K562 (cell line): ENCODE measurements around the gene IGSF23. TPM values are rescaled to one million over a fixed set of nuclear protein-coding genes. Genes with fewer than 3 reads are reported as not detected.
A peak's percentile ranks its signal among the peaks of the same experiment; 100 is the strongest.

Experiments used
- CEBPZ ChIP-seq: fragments of 150-350 bp; IDR thresholded peaks from 2 replicates; pipeline ENCODE4 v1.6.1; 2014; ENCODE audit warnings: low read depth, mild to moderate bottlenecking, low read length, borderline replicate concordance
- CGGBP1 ChIP-seq: fragments of 250-450 bp; sonication (Bioruptor Pico); IDR thresholded peaks from 2 replicates; pipeline ENCODE4 v1.9.0; 2021; ENCODE audit warnings: mild to moderate bottlenecking
- GTF2F1 ChIP-seq: IDR thresholded peaks from 2 replicates; pipeline ENCODE4 v1.6.1; 2011; ENCODE audit warnings: low read depth, low read length, improper control_type of control experiment
- MYNN ChIP-seq, 2 experiments: sonication (generic); formaldehyde crosslinking in 1 of 2; IDR thresholded peaks; 2 replicates each; pipeline versions ENCODE4 v1.5.0 to v1.6.1; 2016 to 2020; ENCODE audit warnings: antibody characterized with exemption in 1 of 2, missing genetic modification reagents in 1 of 2
- NR2C1 ChIP-seq, 2 experiments: fragments of 450-650 bp; IDR thresholded peaks; 2 replicates each; pipeline ENCODE4 v1.6.1; 2017; ENCODE audit warnings: mild to moderate bottlenecking in 2 of 2, antibody characterized with exemption in 1 of 2, inconsistent platforms in 1 of 2, missing compliant biosample characterization in 1 of 2, missing genetic modification characterization in 1 of 2
- RAD21 ChIP-seq, 2 experiments: fragments of 250-450 bp in 1 of 2; fragments of 450-650 bp in 1 of 2; sonication (Bioruptor Pico) in 1 of 2; formaldehyde crosslinking in 1 of 2; IDR thresholded peaks in 1 of 2; conservative IDR thresholded peaks in 1 of 2; 2 replicates each; pipeline versions ENCODE4 v1.4.0 to v1.8.0; 2020 to 2022; ENCODE audit warnings: mild to moderate bottlenecking in 2 of 2, moderate library complexity in 1 of 2
- RBM17 ChIP-seq: fragments of 200-400 bp; formaldehyde crosslinking; IDR thresholded peaks from 2 replicates; pipeline ENCODE4 v1.6.1; 2017; ENCODE audit warnings: low read depth, mild to moderate bottlenecking, low read length, borderline replicate concordance
- RNF2 ChIP-seq: sonication (generic); IDR thresholded peaks from 2 replicates; pipeline ENCODE4 v1.6.1; 2016
- RREB1 ChIP-seq: fragments of 250-450 bp; sonication (Bioruptor Pico); IDR thresholded peaks from 2 replicates; pipeline ENCODE4 v1.4.0; 2020
- XRCC5 ChIP-seq: fragments of 200-400 bp; formaldehyde crosslinking; IDR thresholded peaks from 2 replicates; pipeline ENCODE4 v1.6.1; 2017; ENCODE audit warnings: low read depth, mild to moderate bottlenecking, low read length
- ZKSCAN8 ChIP-seq: fragments of 200-800 bp; sonication (Bioruptor generic); IDR thresholded peaks from 2 replicates; pipeline ENCODE4 v1.6.1; 2016; ENCODE audit warnings: missing genetic modification characterization, missing compliant biosample characterization
- ZNF766 ChIP-seq: fragments of 200-800 bp; sonication (Bioruptor generic); conservative IDR thresholded peaks from 2 replicates; pipeline ENCODE4 v1.6.1; 2016; ENCODE audit warnings: missing genetic modification characterization, missing compliant biosample characterization
- polyA plus RNA-seq, 8 experiments: library from polyadenylated mRNA; depleted of rRNA in 4 of 8; stranded (reverse) in 5 of 8; unstranded in 3 of 8; fragments of >200 nt; fragmentation: Nextera tagmentation in 2 of 8; fragmentation: Illumina TruSeq in 1 of 8; extraction: Ambion mirVana in 2 of 8; extraction: Trizol in 1 of 8; gene quantifications; 2 replicates each; pipeline versions ENCODE4 v1.2.1 to v1.2.3, GENCODE V29; 2011 to 2014; ENCODE audit warnings: inconsistent platforms in 1 of 8, missing spikeins in 1 of 8
- total RNA-seq, 7 experiments: library from RNA; depleted of rRNA in 6 of 7; stranded (reverse); fragments of >200 nt in 6 of 7; fragmentation: Illumina TruSeq in 2 of 7; extraction: Trizol in 2 of 7; gene quantifications; 2 replicates each; pipeline versions ENCODE4 v1.2.1 to v1.2.3, GENCODE V29; 2011 to 2021; ENCODE audit warnings: low replicate concordance in 1 of 7

Gene IGSF23
- total and polyA plus RNA-seq, 9 of the 15 experiments (the other 6 are each of a cell fraction or from before 2014, with no cell fraction given) = not detected

GRCh38 chr19:44653977-44654774 is 40.8 kb downstream of the IGSF23 start (continued):
- no peak for TF ChIP-seq MYNN (IDR thresholded peaks at IDR 0.05)
- no peak for TF ChIP-seq MYNN (CRISPR knock-in tag; IDR thresholded peaks at IDR 0.05)
- TF ChIP-seq GTF2F1 = no peak
- no peak for TF ChIP-seq ZNF766 (CRISPR knock-in tag)
- TF ChIP-seq XRCC5 = 0 out of 2 replicates have a peak, but pooled peaks have one; percentile 39
- no peak for TF ChIP-seq RREB1 (CRISPR knock-in tag)
- no peak for TF ChIP-seq NR2C1 (IDR thresholded peaks at IDR 0.05)
- no peak for TF ChIP-seq NR2C1 (tag; IDR thresholded peaks at IDR 0.05)
- no peak for TF ChIP-seq RBM17
- TF ChIP-seq RAD21 (CRISPR knock-in tag; conservative IDR thresholded peaks at IDR 0.05 in 1 of 2, IDR thresholded peaks at IDR 0.05 in 1 of 2) = peak; percentile 69 to 70
- no peak for TF ChIP-seq ZKSCAN8 (CRISPR knock-in tag)
- no peak for TF ChIP-seq RNF2
- no peak for TF ChIP-seq CEBPZ
- no peak for TF ChIP-seq CGGBP1 (CRISPR knock-in tag)
